T-cell (primary cell): Measurements from ENCODE around the gene SETD4. TPM values are rescaled to one million over a fixed set of nuclear protein-coding genes. Genes with fewer than 3 reads are reported as not detected.
A peak's percentile ranks its signal among the peaks of the same experiment; 100 is the strongest.
"Not testable (repeated sequence)": the region's sequence is repeated elsewhere in the genome, so short reads cannot be mapped to it uniquely, and the experiment has no call there.

Experiments
- ATAC-seq, 4 experiments: fragments of 200-7000 bp in 3 of 4; fragments of 150-1000 bp in 1 of 4; cut with Tn5 transposase; replicated peaks in 1 of 4; 1 replicate in 3 of 4; 2 replicates in 1 of 4; pipeline ENCODE4 v1.10.0; 2021; ENCODE audit warnings: moderate library complexity in 3 of 4, mild to moderate bottlenecking in 2 of 4, moderate number of reproducible peaks in 1 of 4
- CTCF ChIA-PET, 2 donors: fragments of 300-600 bp; sonication (Branson Sonifier 250); formaldehyde crosslinking; loops; one replicate each; lab custom pipeline; 2022; ENCODE audit warnings: antibody characterized with exemption in 2 of 2; lab: Charles Lee
- POLR2A ChIA-PET, 2 donors: fragments of 300-600 bp; sonication (Branson Sonifier 250); formaldehyde crosslinking; loops; one replicate each; lab custom pipeline; 2022; ENCODE audit warnings: antibody characterized with exemption in 2 of 2; lab: Charles Lee
- DNase-seq, 35 experiments: peaks; one replicate each; pipeline versions ENCODE4 v3.0.0 to v3.0.0-alpha.2; 2013 to 2023
- H3K27ac ChIP-seq: one replicate; pipeline ENCODE4 v1.5.1; 2013; ENCODE audit warnings: low read length
- H3K27me3 ChIP-seq, 2 experiments: replicated peaks in 1 of 2; 1 replicate in 1 of 2; 2 replicates in 1 of 2; pipeline versions ENCODE4 v1.6.1 to v1.7.0; 2013; ENCODE audit warnings: low read length in 1 of 2, mixed read lengths in 1 of 2; ENCODE audit not compliant: control insufficient read depth in 2 of 2, insufficient read depth in 2 of 2; ENCODE audit errors: extremely low read depth in 1 of 2
- H3K36me3 ChIP-seq, 2 donors: 1 replicate in 1 of 2; 2 replicates in 1 of 2; pipeline versions ENCODE4 v1.6.1 to v1.7.0; 2013; ENCODE audit warnings: low read length in 1 of 2; ENCODE audit not compliant: control insufficient read depth in 2 of 2, insufficient read depth in 1 of 2; ENCODE audit errors: extremely low read depth in 1 of 2
- H3K4me1 ChIP-seq, 2 experiments: 1 replicate in 1 of 2; 2 replicates in 1 of 2; pipeline versions ENCODE4 v1.6.1 to v1.7.0; 2013; ENCODE audit warnings: low read length in 2 of 2, mixed read lengths in 1 of 2; ENCODE audit not compliant: insufficient read depth in 2 of 2, control insufficient read depth in 1 of 2; ENCODE audit errors: extremely low read depth in 1 of 2
- H3K4me3 ChIP-seq, 2 donors: 1 replicate in 1 of 2; 2 replicates in 1 of 2; pipeline versions ENCODE4 v1.5.1 to v1.7.0; 2013; ENCODE audit warnings: mild to moderate bottlenecking in 2 of 2, low read length in 1 of 2, moderate library complexity in 1 of 2; ENCODE audit not compliant: control insufficient read depth in 1 of 2; ENCODE audit errors: extremely low read depth in 1 of 2
- H3K9me3 ChIP-seq: 2 replicates; pipeline ENCODE4 v1.7.0; 2013
- H3K27ac Mint-ChIP-seq, 2 donors: one replicate each; pipeline ENCODE4 v1.8.0; 2020 to 2021; ENCODE audit warnings: mild to moderate bottlenecking in 2 of 2, mixed read lengths in 2 of 2
- H3K27me3 Mint-ChIP-seq, 2 donors: one replicate each; pipeline ENCODE4 v1.8.0; 2021 to 2022; ENCODE audit warnings: mixed read lengths in 2 of 2
- H3K36me3 Mint-ChIP-seq: one replicate; pipeline ENCODE4 v1.8.0; 2021; ENCODE audit warnings: mixed read lengths
- H3K4me1 Mint-ChIP-seq, 3 donors: one replicate each; pipeline ENCODE4 v1.8.0; 2020 to 2022; ENCODE audit warnings: mixed read lengths in 3 of 3, mild to moderate bottlenecking in 1 of 3
- H3K4me3 Mint-ChIP-seq, 3 donors: one replicate each; pipeline ENCODE4 v1.8.0; 2020 to 2022; ENCODE audit warnings: mild to moderate bottlenecking in 3 of 3, mixed read lengths in 3 of 3, moderate library complexity in 3 of 3
- H3K9me3 Mint-ChIP-seq, 3 donors: one replicate each; pipeline ENCODE4 v1.8.0; 2020 to 2022; ENCODE audit warnings: mixed read lengths in 3 of 3
- WGBS: methylation state at CpG from one replicate; pipeline ENCODE4 v1.1.5; 2013; ENCODE audit warnings: missing lambda C conversion rate; ENCODE audit not compliant: insufficient coverage; 5-methylcytosine and 5-hydroxymethylcytosine counted together
- total RNA-seq, 35 experiments: library from RNA in 6 of 35; stranded (reverse) in 6 of 35; fragments of 120-200 nt in 1 of 35; gene quantifications; one replicate each; pipeline versions ENCODE4 v1.2.1 to v1.2.4 and lab custom pipeline; 2013 to 2026

SETD4 gene
- total RNA-seq, 5 donors from 2014 or later (not counting 1 experiment from before 2014, with no cell fraction given), result 16.5 to 36.4 (median 30.3) TPM

DNA sequence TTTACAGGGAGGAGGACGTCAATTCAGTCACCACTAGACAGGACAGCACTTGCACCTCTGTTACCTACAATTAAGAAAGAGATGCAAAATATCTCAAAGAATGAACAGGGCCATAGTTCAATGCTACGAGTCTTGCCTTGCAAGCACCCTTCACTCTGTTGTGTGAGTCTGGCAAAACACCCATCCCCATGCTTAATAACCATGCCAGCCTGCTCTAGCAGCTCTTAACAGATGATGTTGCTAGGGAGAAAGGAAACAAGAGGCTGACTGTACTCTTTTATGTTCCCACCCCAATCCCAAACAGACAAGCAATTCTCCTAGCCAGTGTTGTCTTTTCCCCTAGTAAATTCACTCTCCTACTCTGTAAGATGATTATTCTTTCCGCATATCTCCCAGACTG lies 14.8 kb upstream of the SETD4 start:
- ChIA-PET POLR2A (no interaction called here), CTCF (no interaction called here)
- peak overlapping the region in 1 of 2 donors; percentile 33 for H3K27ac Mint-ChIP-seq

DNA sequence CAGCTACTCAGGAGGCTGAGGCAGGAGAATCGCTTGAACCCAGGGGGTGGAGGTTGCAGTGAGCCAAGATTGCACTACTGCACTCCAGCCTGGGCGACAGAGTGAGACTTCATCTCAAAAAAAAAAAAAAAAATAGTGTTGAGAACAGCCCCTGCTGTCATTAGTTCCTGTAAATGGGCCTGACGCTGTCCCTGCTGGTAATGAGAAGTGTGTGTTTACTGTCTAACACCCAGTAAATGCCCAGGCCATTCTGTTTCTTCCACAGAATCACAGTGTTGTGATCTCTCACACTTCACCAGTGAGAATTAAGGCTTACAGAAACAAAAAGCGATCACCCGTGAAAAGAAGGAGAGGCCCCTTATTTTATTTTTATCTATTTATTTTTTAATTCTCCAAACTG lies 13.6 kb upstream of the SETD4 start:
- not testable (repeated sequence) for H3K27me3 Mint-ChIP-seq
- H3K36me3 ChIP-seq, result peaks cover 4 to 19% of the 10 kb centered on the region in 2 donors

More for the DNA sequence above, 14.8 kb upstream of the SETD4 start:
- H3K27me3 ChIP-seq, result no peaks in the 10 kb centered on the region
- Mint-ChIP-seq H3K27me3 (no peaks in the 10 kb centered on the region), H3K9me3 (no peaks in the 10 kb centered on the region), H3K4me3 (no peak overlapping the region), H3K36me3 (peaks cover 25% of the 10 kb centered on the region), H3K4me1 (peaks cover 54 to 74% (median 67%) of the 10 kb centered on the region in 3 donors)
- no peak for ATAC-seq
- H3K4me1 ChIP-seq, result peaks cover 0 to 28% of the 10 kb centered on the region in 2 experiments
- H3K4me3 ChIP-seq, result no peak overlapping the region
- no peak overlapping the region for H3K27ac ChIP-seq
- DNase-seq, result no peak
- no CpG with 5 or more reads among the region's 3 CpGs for WGBS
- H3K36me3 ChIP-seq, result peaks cover 3 to 19% of the 10 kb centered on the region in 2 donors
- no peaks in the 10 kb centered on the region for H3K9me3 ChIP-seq

DNA sequence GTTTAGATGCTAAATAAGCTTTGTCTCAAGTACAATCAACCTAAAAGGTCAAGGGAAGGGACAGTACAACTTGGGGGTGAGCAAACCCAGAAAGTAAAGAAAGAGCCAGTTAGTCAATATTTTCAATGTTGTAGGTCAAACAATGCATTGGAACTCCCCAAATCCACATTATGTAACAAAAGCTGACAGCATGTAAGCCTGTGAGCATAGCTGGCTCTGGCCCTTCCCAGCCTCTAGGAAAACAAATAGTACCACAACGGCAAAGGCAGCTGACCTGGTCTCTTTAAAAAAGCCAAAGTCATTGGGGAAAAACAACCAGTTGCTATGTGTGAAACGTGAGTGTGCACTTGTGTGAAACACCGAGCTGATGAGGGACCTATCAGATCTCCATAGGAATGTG lies 12.9 kb upstream of the SETD4 start:
- Mint-ChIP-seq H3K36me3 (peaks cover 25% of the 10 kb centered on the region), H3K27ac (no peak overlapping the region), H3K4me1 (peaks cover 50 to 66% (median 56%) of the 10 kb centered on the region in 3 donors), H3K9me3 (peaks cover 0 to 6% (median 4%) of the 10 kb centered on the region in 3 donors), H3K27me3 (no peaks in the 10 kb centered on the region), H3K4me3 (no peak overlapping the region)
- 77% methylated on average over 2 of the region's 3 CpGs for WGBS
- no peak overlapping the region for H3K4me3 ChIP-seq
- H3K9me3 ChIP-seq, result no peaks in the 10 kb centered on the region
- DNase-seq, result no peak
- no peak overlapping the region for H3K27ac ChIP-seq
- CTCF ChIA-PET, result interaction anchor here in 1 of 2 donors (0.9 kb wide), 1 partner anchor 40 kb away, joined by 3 read pairs; no protein-coding TSS in a partner anchor
- no peak for ATAC-seq
- peaks cover 7 to 19% of the 10 kb centered on the region in 2 donors for H3K36me3 ChIP-seq
- peaks cover 0 to 18% of the 10 kb centered on the region in 2 experiments for H3K4me1 ChIP-seq
- POLR2A ChIA-PET, result interaction anchor here in 1 of 2 donors (0.7 kb wide), 1 partner anchor 1023 kb away, joined by 3 read pairs; no protein-coding TSS in a partner anchor
- H3K27me3 ChIP-seq, result no peaks in the 10 kb centered on the region

More for the DNA sequence above, 13.6 kb upstream of the SETD4 start:
- peaks cover 55 to 72% (median 63%) of the 10 kb centered on the region in 3 donors for H3K4me1 Mint-ChIP-seq
- H3K4me3 Mint-ChIP-seq, H3K27ac Mint-ChIP-seq, H3K4me3 ChIP-seq, ATAC-seq, H3K9me3 ChIP-seq, H3K27ac ChIP-seq, H3K27me3 ChIP-seq, DNase-seq, H3K9me3 Mint-ChIP-seq, POLR2A ChIA-PET, CTCF ChIA-PET: not testable (repeated sequence)
- H3K4me1 ChIP-seq, result peaks cover 0 to 24% of the 10 kb centered on the region in 2 experiments
- WGBS, result no CpG with 5 or more reads among the region's 5 CpGs
- H3K36me3 Mint-ChIP-seq, result peaks cover 25% of the 10 kb centered on the region

DNA sequence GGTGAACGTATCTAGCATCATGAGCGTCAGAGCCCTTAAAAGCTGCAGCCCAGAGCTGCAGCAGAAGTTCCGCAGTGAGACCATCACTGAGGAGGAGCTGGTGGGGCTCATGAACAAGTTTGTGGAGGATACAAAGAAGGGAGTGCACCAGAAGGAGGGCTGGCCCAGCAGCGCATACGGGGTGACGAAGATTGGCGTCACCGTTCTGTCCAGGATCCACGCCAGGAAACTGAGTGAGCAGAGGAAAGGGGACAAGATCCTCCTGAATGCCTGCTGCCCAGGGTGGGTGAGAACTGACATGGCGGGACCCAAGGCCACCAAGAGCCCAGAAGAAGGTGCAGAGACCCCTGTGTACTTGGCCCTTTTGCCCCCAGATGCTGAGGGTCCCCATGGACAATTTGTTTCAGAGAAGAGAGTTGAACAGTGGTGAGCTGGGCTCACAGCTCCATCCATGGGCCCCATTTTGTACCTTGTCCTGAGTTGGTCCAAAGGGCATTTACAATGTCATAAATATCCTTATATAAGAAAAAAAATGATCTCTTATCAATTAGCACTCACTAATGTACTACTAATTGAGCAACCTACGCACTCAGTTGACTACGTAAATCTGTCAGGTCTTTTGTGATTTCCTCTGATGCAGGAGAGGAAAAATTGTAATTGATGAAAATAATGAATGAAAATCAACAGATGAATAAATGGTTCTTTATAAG lies 12.3 kb upstream of the SETD4 start:
- peaks cover 46 to 60% (median 53%) of the 10 kb centered on the region in 3 donors for H3K4me1 Mint-ChIP-seq
- Histone ChIP-seq H3K4me3 (no peak overlapping the region), H3K9me3 (no peaks in the 10 kb centered on the region), H3K4me1 (peaks cover 0 to 18% of the 10 kb centered on the region in 2 experiments), H3K27ac (no peak overlapping the region), H3K36me3 (peaks cover 7 to 19% of the 10 kb centered on the region in 2 donors), H3K27me3 (no peaks in the 10 kb centered on the region)
- no peaks in the 10 kb centered on the region for H3K27me3 Mint-ChIP-seq
- no peak for ATAC-seq
- no peak for DNase-seq
- 100% methylated on average over 8 of the region's 12 CpGs for WGBS
- CTCF ChIA-PET, result interaction anchor here (0.6 to 0.9 kb wide), 2 partner anchors 10 to 41 kb away, joined by 3 read pairs; no protein-coding TSS in a partner anchor
- POLR2A ChIA-PET, result interaction anchor here in 1 of 2 donors (0.7 kb wide), 1 partner anchor 1022 kb away, joined by 3 read pairs; no protein-coding TSS in a partner anchor
- H3K9me3 Mint-ChIP-seq, result peaks cover 0 to 6% (median 4%) of the 10 kb centered on the region in 3 donors
- H3K4me3 Mint-ChIP-seq, result peak overlapping the region in 2 of 3 donors; percentile 48 to 87
- H3K27ac Mint-ChIP-seq, result no peak overlapping the region
- H3K36me3 Mint-ChIP-seq, result peaks cover 25% of the 10 kb centered on the region

DNA sequence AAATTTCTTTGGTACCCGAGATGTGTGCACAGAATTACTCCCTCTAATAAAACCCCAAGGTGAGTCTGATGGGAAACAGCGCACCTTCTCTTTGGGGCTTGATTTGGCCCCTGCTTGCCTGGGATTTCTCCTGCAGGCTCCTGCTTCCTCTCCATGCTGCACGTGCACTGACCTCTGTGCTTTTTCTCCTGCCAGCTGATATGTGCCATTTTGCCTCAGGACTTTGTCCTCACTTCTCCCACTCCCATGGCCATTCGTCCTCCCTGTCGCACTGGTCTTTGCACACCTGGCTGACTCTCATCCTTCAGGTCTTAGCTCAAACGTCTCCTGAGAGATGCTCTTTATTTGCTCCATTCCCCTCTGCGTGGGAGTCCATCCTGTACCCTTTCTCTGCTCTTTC lies 10.7 kb upstream of the SETD4 start:
- DNase-seq (no peak), ATAC-seq (no peak)
- H3K4me3 Mint-ChIP-seq, result peak overlapping the region; percentile 87 to 91 (median 87)
- ChIA-PET CTCF (interaction anchor here in 1 of 2 donors (2.1 kb wide), 1 partner anchor 11 kb away, joined by 10 read pairs; the partner anchor contains the start of gene SETD4), POLR2A (interaction anchor here in 1 of 2 donors (0.6 kb wide), 1 partner anchor 100 kb away, joined by 3 read pairs; no protein-coding TSS in a partner anchor)
- H3K27ac Mint-ChIP-seq, result peak overlapping the region; percentile 80 to 97
- H3K4me1 ChIP-seq, result peaks cover 0 to 18% of the 10 kb centered on the region in 2 experiments
- H3K27me3 ChIP-seq, result no peaks in the 10 kb centered on the region
- peaks cover 0 to 6% (median 4%) of the 10 kb centered on the region in 3 donors for H3K9me3 Mint-ChIP-seq
- no peak overlapping the region for H3K27ac ChIP-seq
- H3K36me3 Mint-ChIP-seq, result peaks cover 25% of the 10 kb centered on the region
- WGBS, result 91% methylated on average over 5 of the region's 7 CpGs
- peaks cover 7 to 19% of the 10 kb centered on the region in 2 donors for H3K36me3 ChIP-seq
- H3K4me3 ChIP-seq, result no peak overlapping the region
- no peaks in the 10 kb centered on the region for H3K9me3 ChIP-seq
- no peaks in the 10 kb centered on the region for H3K27me3 Mint-ChIP-seq
- H3K4me1 Mint-ChIP-seq, result peaks cover 41 to 49% (median 49%) of the 10 kb centered on the region in 3 donors
